D341Med (cell line): ENCODE results near the gene PGM2L1.

ENCODE experiments used
- DNase-seq: peaks from one replicate; pipeline ENCODE4 v3.0.0; 2012; ENCODE audit warnings: low spot score

PGM2L1 gene

DNA sequence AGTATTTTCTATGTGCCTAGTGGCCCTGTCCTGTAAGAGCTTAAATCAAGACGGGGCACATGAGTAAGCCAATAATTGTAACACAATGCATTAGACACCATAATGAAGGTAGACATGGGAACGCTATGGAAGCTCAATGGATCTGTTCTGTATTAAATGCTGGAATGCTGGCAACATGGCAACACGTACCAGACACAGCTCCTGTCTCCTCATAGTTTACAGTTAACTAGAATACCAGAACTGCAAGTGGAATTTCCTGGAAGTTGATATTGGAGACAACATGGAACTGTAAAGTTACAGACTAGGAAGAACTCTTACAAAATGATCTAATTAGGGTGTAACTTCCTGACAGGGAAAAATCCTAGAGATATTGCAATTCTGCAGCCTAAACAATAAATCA, 99.2 kb downstream of the PGM2L1 start:
- no peak for DNase-seq

GRCh38 chr11:74297484-74297883, 100.7 kb downstream of the PGM2L1 start:
- DNase-seq = no peak

DNA sequence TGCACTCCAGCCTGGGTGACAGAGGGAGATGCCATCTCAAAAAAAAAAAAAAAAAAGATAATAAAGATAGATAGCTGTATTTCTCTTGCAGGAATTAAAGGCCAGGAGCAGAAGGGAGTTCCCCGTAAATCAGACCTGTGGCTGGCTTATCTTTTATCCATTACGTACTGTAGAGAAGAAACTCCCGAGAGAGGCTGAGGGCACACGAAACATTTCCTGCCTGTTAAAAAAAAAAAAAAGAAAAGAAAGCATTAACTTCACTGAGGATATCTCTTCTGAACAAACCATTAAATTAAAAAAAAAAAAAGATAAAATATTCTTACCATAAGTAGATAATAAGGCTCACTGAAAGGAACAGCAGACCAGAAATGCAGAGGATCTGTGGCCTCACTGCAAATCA, 109.3 kb downstream of the PGM2L1 start:
- DNase-seq = no peak

- no peak for DNase-seq
Observed at GRCh38 chr11:74288161-74288560, 110.1 kb downstream of the PGM2L1 start.

DNA sequence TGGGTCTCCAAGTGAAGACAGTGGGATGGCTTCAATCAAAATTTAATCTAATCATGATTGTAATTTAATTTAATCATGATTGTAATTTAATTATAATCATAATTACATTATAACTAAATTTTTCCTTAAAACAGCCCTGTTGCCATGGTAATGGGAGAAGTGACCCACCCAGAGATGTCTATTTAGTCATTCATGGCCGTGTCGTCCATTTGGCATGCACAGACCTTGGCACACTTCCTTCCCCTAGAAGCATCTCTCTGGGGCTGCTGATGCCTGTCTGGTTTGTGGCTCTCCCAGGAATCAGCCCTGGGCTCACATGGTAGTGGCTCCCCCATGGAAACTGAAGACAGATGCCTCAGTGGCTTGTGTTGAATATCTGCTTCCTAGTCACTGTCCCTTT, 113.8 kb downstream of the PGM2L1 start:
- no peak for DNase-seq

- DNase-seq = no peak
Observed at GRCh38 chr11:74283580-74284180, 114.6 kb downstream of the PGM2L1 start.

GRCh38 chr11:74282914-74283371, 115.3 kb downstream of the PGM2L1 start:
- DNase-seq = no peak

GRCh38 chr11:74282421-74282820, 115.8 kb downstream of the PGM2L1 start:
- no peak for DNase-seq

GRCh38 chr11:74280494-74280893, 117.7 kb downstream of the PGM2L1 start:
- no peak for DNase-seq
